GM20000 (cell line): ENCODE data around the gene ID1.
A peak's percentile ranks its signal among the peaks of the same experiment; 100 is the strongest.
"Not testable (repeated sequence)": the region's sequence is repeated elsewhere in the genome, so short reads cannot be mapped to it uniquely, and the experiment has no call there.

ENCODE experiments used
- DNase-seq: peaks from one replicate; pipeline ENCODE4 v3.0.0; 2012; ENCODE audit warnings: low spot score
- CTCF ChIP-seq: IDR thresholded peaks from 2 replicates; pipeline ENCODE4 v1.5.1; 2012; ENCODE audit warnings: mild to moderate bottlenecking, control low read depth; ENCODE audit errors: extremely low read depth, missing control alignments

Gene ID1

DNA sequence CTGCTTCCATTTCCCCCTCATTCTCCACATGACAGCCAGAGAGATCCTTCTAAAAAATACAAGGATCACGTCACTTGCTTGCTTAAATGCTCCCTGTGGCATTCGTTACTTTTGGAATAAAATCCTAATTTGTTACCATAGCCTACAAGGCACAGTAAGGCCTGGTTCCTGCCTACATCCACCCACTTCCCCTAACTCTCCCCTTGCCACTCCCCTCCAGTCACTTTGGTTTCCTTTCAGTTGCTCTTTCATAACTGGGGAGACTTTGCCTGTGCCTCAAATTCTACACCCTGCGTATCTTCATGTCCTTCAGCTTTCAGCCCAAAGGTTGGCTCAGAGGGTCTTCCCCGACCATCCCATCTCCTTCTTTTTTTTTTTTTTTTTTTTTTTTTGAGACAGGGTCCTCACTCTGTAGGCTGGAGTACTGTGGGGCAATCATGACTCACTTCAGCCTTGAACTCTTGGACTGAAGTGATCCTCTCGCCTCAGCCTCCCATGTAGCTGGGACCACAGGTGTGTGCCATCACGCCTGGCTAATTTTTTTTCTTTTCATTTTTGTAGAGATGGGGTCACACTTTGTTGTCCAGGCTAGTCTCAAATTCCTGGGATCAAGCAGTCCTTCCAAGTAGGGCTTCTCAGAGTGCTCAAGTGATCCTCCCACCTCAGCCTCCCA, 12.5 kb downstream of the ID1 start:
- DNase-seq, result peak; percentile 51
- TF ChIP-seq CTCF, result no peak

DNA sequence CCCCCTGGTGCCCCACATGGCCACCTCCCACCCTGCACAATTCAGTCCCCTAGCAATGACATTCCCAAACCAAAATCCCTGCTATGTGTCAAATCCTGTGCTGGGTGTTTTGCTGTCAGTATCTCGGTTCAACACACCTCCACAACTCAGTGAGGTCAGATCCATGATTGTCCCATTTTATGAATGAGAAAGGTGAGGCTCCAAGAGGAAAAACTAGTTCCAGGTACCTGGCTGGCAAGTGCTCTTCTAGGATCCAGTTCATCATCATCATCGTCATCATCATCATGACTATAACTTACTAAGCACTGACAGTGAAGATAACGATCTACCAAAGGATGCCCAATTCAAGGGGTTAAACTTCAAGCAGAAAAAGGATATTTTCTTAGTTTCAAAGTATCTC, 15.2 kb downstream of the ID1 start:
- DNase-seq, result no peak
- TF ChIP-seq CTCF, result no peak

DNA sequence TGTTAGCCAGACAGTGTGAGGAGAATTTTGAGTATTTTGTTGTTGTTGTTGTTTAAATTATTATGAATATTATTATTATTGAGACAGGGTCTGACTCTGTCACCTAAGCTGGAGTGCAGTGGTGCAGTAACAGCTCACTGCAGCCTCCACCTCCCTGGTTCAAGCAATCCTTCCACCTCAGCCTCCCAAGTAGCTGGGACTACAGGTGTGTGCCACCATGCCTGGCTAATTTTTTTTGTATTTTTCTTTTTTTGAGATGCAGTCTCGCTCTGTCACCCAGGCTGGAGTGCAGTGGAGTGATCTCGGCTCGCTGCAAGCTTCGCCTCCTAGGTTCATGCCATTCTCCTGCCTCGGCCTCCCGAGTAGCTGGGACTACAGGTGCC, 18.0 kb downstream of the ID1 start:
- not testable (repeated sequence) for DNase-seq

DNA sequence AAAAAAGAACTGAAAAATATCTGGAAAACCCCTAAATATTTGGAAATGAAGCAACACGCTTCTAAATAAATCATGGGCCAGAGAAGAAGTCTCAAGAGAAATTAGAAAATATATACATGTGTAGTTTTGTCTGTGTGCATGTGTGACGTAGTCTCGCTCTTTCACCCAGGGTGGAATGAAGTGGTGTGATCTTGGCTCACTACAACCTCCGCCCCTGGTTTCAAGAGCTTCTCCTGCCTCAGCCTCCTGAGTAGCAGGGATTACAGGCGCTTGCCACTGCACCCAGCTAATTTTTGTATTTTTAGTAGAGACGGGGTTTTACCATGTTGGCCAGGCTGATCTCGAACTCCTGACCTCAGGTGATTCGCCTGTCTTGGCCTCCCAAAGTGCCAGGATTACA, 21.4 kb downstream of the ID1 start:
- DNase-seq, result not testable (repeated sequence)

DNA sequence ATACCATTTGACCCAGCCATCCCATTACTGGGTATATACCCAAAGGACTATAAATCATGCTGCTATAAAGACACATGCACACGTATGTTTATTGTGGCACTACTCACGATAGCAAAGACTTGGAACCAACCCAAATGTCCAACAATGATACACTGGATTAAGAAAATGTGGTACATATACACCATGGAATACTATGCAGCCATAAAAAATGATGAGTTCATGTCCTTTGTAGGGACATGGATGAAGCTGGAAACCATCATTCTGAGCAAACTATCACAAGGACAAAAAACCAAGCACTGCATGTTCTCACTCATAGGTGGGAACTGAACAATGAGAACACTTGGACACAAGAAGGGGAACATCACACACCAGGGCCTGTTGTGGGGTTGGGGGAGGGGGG, 23.0 kb downstream of the ID1 start:
- not testable (repeated sequence) for DNase-seq

GRCh38 chr20:31630187-31630790, 25.2 kb downstream of the ID1 start:
- no peak for DNase-seq
- no peak for TF ChIP-seq CTCF

GRCh38 chr20:31632548-31633338, 27.7 kb downstream of the ID1 start:
- DNase-seq, result no peak
- no peak for TF ChIP-seq CTCF

- TF ChIP-seq CTCF, result no peak
- no peak for DNase-seq
Measured at GRCh38 chr20:31633339-31633914, 28.3 kb downstream of the ID1 start.

DNA sequence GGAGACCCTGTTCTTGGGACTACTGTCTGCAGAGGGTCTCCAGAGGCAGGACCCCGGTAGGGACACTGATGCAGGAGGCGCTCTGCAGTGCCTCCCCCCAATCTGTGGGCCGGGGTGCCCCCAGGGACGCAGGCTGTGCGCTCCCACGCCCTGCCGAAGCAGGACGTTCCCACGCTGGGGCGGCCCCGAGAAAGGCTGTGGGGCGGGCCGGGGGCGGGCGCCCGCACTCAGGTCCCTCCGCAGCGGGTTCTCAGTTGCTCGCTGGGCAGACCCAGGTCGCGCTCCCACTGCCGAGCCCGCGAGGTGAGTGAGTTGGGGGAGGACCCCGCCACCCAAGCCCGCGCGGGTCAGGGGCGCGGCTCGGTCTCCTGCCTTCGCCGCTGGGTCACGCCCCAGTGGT, 32.6 kb downstream of the ID1 start, which contains the start of gene COX4I2:
COX4I2 (plus strand) TSS at position 253 of the 400 bp plus-strand sequence. CDS start 1,106 bp downstream, outside the sequence.
- no peak for TF ChIP-seq CTCF
- DNase-seq, result no peak
